OCI-LY7 (cell line): Measurements from ENCODE around the gene SLC35A4. TPM values are rescaled to one million over a fixed set of nuclear protein-coding genes. Genes with fewer than 3 reads are reported as not detected.

ENCODE experiments used
- BruUV-seq: library from RNA; stranded (reverse); fragments of 400-500 nt; replicated peaks from 2 replicates; lab custom pipeline; 2021; lab: Mats Ljungman, UMichigan
- CTCF ChIA-PET: fragments of 300-600 bp; sonication (Branson Sonifier 250); formaldehyde crosslinking; loops from one replicate; lab custom pipeline; 2022; ENCODE audit warnings: antibody characterized with exemption; ENCODE audit not compliant: unreplicated experiment; lab: Charles Lee
- POLR2A ChIA-PET: fragments of 300-600 bp; sonication (Branson Sonifier 250); formaldehyde crosslinking; loops from one replicate; lab custom pipeline; 2022; ENCODE audit warnings: antibody characterized with exemption; lab: Charles Lee
- DNase-seq: peaks from one replicate; pipeline ENCODE4 v3.0.0-alpha.2; 2015; ENCODE audit warnings: low spot score
- H2AFZ ChIP-seq: fragments of 200-600 bp; sonication (generic), shearing (Covaris generic); 2 replicates; pipeline ENCODE4 v1.6.1; 2014; ENCODE audit warnings: mild to moderate bottlenecking, antibody characterized with exemption, low read length, moderate library complexity
- H3K27ac ChIP-seq: fragments of 200-600 bp; sonication (generic); 2 replicates; pipeline ENCODE4 v1.5.1; 2014; ENCODE audit warnings: mixed run types, low read depth, mild to moderate bottlenecking, moderate library complexity, low read length, inconsistent platforms; ENCODE audit not compliant: poor library complexity, severe bottlenecking
- H3K36me3 ChIP-seq: fragments of 200-600 bp; sonication (generic); 2 replicates; pipeline ENCODE4 v1.6.1; 2014; ENCODE audit warnings: mild to moderate bottlenecking, antibody characterized with exemption, low read length, moderate library complexity, mixed read lengths; ENCODE audit not compliant: insufficient read depth
- H3K4me1 ChIP-seq: fragments of 200-600 bp; sonication (generic); 2 replicates; pipeline ENCODE4 v1.5.1; 2014; ENCODE audit warnings: mild to moderate bottlenecking, low read length; ENCODE audit not compliant: insufficient read depth, poor library complexity, severe bottlenecking
- H3K4me2 ChIP-seq: fragments of 200-600 bp; sonication (generic); 2 replicates; pipeline ENCODE4 v1.6.1; 2014; ENCODE audit warnings: mild to moderate bottlenecking, low read length
- H3K4me3 ChIP-seq: fragments of 200-600 bp; sonication (generic); 2 replicates; pipeline ENCODE4 v1.5.1; 2014; ENCODE audit warnings: mild to moderate bottlenecking, low read depth, low read length; ENCODE audit not compliant: poor library complexity, severe bottlenecking
- H3K79me2 ChIP-seq: fragments of 200-600 bp; sonication (generic); 2 replicates; pipeline ENCODE4 v1.6.1; 2016; ENCODE audit warnings: low read depth, mild to moderate bottlenecking, low read length, moderate library complexity, mixed read lengths; ENCODE audit not compliant: insufficient read depth
- H3K9me2 ChIP-seq: fragments of 200-600 bp; sonication (generic); 2 replicates; pipeline ENCODE4 v1.6.1; 2016; ENCODE audit warnings: mild to moderate bottlenecking, low read length, mixed read lengths; ENCODE audit not compliant: insufficient read depth
- H3K9me3 ChIP-seq: fragments of 200-600 bp; sonication (generic); 2 replicates; pipeline ENCODE4 v1.6.1; 2014; ENCODE audit warnings: mild to moderate bottlenecking, mixed run types, low read length, mixed read lengths
- H4K20me1 ChIP-seq: fragments of 200-600 bp; sonication (generic); 2 replicates; pipeline ENCODE4 v1.6.1; 2014; ENCODE audit warnings: mild to moderate bottlenecking, antibody characterized with exemption, low read length, moderate library complexity, mixed read lengths; ENCODE audit not compliant: insufficient read depth
- CTCF ChIP-seq: fragments of 200-600 bp; sonication (generic); conservative IDR thresholded peaks from 2 replicates; pipeline ENCODE4 v1.5.1; 2014; ENCODE audit warnings: mild to moderate bottlenecking, antibody characterized with exemption, low read length, moderate library complexity, mixed read lengths
- EZH2phosphoT487 ChIP-seq: fragments of 200-600 bp; sonication (generic); IDR thresholded peaks from 2 replicates; pipeline ENCODE4 v1.6.1; 2018; ENCODE audit warnings: low read depth, borderline replicate concordance, mild to moderate bottlenecking, mixed run types, antibody characterized with exemption, low read length, moderate library complexity, mixed read lengths
- intact Hi-C: fragments of 100-400 bp; cut with micrococcal nuclease; formaldehyde crosslinking; loops from one replicate; pipeline ENCODE4 v1.10.0; 2022; ENCODE audit not compliant: unreplicated experiment
- total RNA-seq, 2 experiments: library from RNA; depleted of rRNA in 1 of 2; stranded (reverse); fragments of >200 nt in 1 of 2; shearing (Covaris generic) in 1 of 2; gene quantifications; 2 replicates each; pipeline ENCODE4 v1.2.3, GENCODE V29; 2014 to 2022

The SLC35A4 gene
- total RNA-seq, 2 experiments from 2014 or later, result 29.1 to 48.7 TPM

GRCh38 chr5:140603734-140604133, 39.1 kb downstream of the SLC35A4 start:
- ChIA-PET CTCF (no interaction called here), POLR2A (interaction anchor here (1.5 kb wide), 1 partner anchor 38 kb away, joined by 3 read pairs; no protein-coding TSS in a partner anchor)
- Histone ChIP-seq H2AFZ (no peak overlapping the region), H3K4me3 (no peak overlapping the region), H3K9me2 (no peaks in the 10 kb centered on the region), H3K9me3 (no peaks in the 10 kb centered on the region), H3K79me2 (no peaks in the 10 kb centered on the region), H3K27ac (no peak overlapping the region), H3K36me3 (no peaks in the 10 kb centered on the region), H3K4me1 (no peaks in the 10 kb centered on the region), H4K20me1 (no peaks in the 10 kb centered on the region), H3K4me2 (no peak overlapping the region)
- DNase-seq, result no peak
- TF ChIP-seq CTCF (no peak), EZH2phosphoT487 (no peak)
- intact Hi-C loops, result no loop called here
- no TSS peak for BruUV-seq

GRCh38 chr5:140605879-140606278, 41.3 kb downstream of the SLC35A4 start:
- no peak for TF ChIP-seq EZH2phosphoT487
- TF ChIP-seq CTCF, result no peak
- Histone ChIP-seq H3K36me3 (no peaks in the 10 kb centered on the region), H3K9me3 (no peaks in the 10 kb centered on the region), H3K4me3 (no peak overlapping the region), H3K27ac (no peak overlapping the region), H3K4me1 (no peaks in the 10 kb centered on the region), H2AFZ (no peak overlapping the region), H3K4me2 (no peak overlapping the region), H4K20me1 (no peaks in the 10 kb centered on the region), H3K79me2 (no peaks in the 10 kb centered on the region), H3K9me2 (no peaks in the 10 kb centered on the region)
- intact Hi-C loops, result no loop called here
- no peak for DNase-seq
- ChIA-PET CTCF (no interaction called here), POLR2A (no interaction called here)
- no TSS peak for BruUV-seq

GRCh38 chr5:140607031-140607430, 42.4 kb downstream of the SLC35A4 start:
- ChIA-PET POLR2A (interaction anchor here (0.6 kb wide), 1 partner anchor 126 kb away, joined by 3 read pairs; no protein-coding TSS in a partner anchor), CTCF (no interaction called here)
- no peaks in the 10 kb centered on the region for H3K79me2 ChIP-seq
- no peak overlapping the region for H2AFZ ChIP-seq
- H3K27ac ChIP-seq, result no peak overlapping the region
- H3K36me3 ChIP-seq, result no peaks in the 10 kb centered on the region
- H3K4me3 ChIP-seq, result no peak overlapping the region
- intact Hi-C loops, result no loop called here
- H3K9me3 ChIP-seq, result no peaks in the 10 kb centered on the region
- no TSS peak for BruUV-seq
- no peaks in the 10 kb centered on the region for H3K4me1 ChIP-seq
- no peak overlapping the region for H3K4me2 ChIP-seq
- TF ChIP-seq EZH2phosphoT487 (no peak), CTCF (no peak)
- H3K9me2 ChIP-seq, result no peaks in the 10 kb centered on the region
- DNase-seq, result no peak
- no peaks in the 10 kb centered on the region for H4K20me1 ChIP-seq
